A673 (cell line): ENCODE results near the gene USP21. TPM values are rescaled to one million over a fixed set of nuclear protein-coding genes. Genes with fewer than 3 reads are reported as not detected.

Experiments used
- BruUV-seq: library from RNA; stranded (reverse); fragments of 400-500 nt; replicated peaks from 2 replicates; lab custom pipeline; 2021; lab: Mats Ljungman, UMichigan
- CTCF ChIA-PET: fragments of 300-600 bp; sonication (Branson Sonifier 250); formaldehyde crosslinking; loops from one replicate; lab custom pipeline; 2022; ENCODE audit warnings: antibody characterized with exemption; lab: Charles Lee
- POLR2A ChIA-PET: fragments of 300-600 bp; sonication (Branson Sonifier 250); formaldehyde crosslinking; loops from one replicate; lab custom pipeline; 2022; ENCODE audit warnings: antibody characterized with exemption; ENCODE audit not compliant: low non-redundant PET; lab: Charles Lee
- DNase-seq: peaks from one replicate; pipeline ENCODE4 v3.0.0-alpha.2; 2015; ENCODE audit warnings: low spot score
- H3K27ac ChIP-seq: fragments of 200-600 bp; sonication (generic); 2 replicates; pipeline ENCODE4 v1.5.1; 2016; ENCODE audit warnings: mixed run types, low read depth, mild to moderate bottlenecking, mixed read lengths, antibody characterized with exemption, low read length; ENCODE audit not compliant: poor library complexity, severe bottlenecking
- H3K27me3 ChIP-seq: fragments of 200-600 bp; sonication (generic); replicated peaks from 2 replicates; pipeline ENCODE4 v1.6.1; 2017; ENCODE audit warnings: mixed run types, low read depth, mild to moderate bottlenecking, mixed read lengths, antibody characterized with exemption, low read length; ENCODE audit not compliant: insufficient read depth, poor library complexity
- H3K36me3 ChIP-seq: fragments of 200-600 bp; sonication (generic); 2 replicates; pipeline ENCODE4 v1.6.1; 2016; ENCODE audit warnings: mixed run types, mild to moderate bottlenecking, mixed read lengths, antibody characterized with exemption, low read length; ENCODE audit not compliant: insufficient read depth, poor library complexity, severe bottlenecking
- H3K4me1 ChIP-seq: fragments of 200-600 bp; sonication (generic); 2 replicates; pipeline ENCODE4 v1.6.1; 2017; ENCODE audit warnings: mixed run types, mild to moderate bottlenecking, mixed read lengths, antibody characterized with exemption, low read length; ENCODE audit not compliant: insufficient read depth, poor library complexity, severe bottlenecking
- H3K4me3 ChIP-seq: fragments of 200-600 bp; sonication (generic); 2 replicates; pipeline ENCODE4 v1.5.1; 2016; ENCODE audit warnings: low read depth, mixed run types, mild to moderate bottlenecking, mixed read lengths, low read length; ENCODE audit not compliant: poor library complexity, severe bottlenecking
- H3K9me3 ChIP-seq: fragments of 200-600 bp; sonication (generic); 2 replicates; pipeline ENCODE4 v1.6.1; 2016; ENCODE audit warnings: mixed run types, low read depth, mild to moderate bottlenecking, mixed read lengths, antibody characterized with exemption, low read length; ENCODE audit not compliant: poor library complexity, severe bottlenecking
- EZH2 ChIP-seq: fragments of 200-600 bp; sonication (generic); IDR thresholded peaks from 2 replicates; pipeline ENCODE4 v1.6.1; 2017; ENCODE audit warnings: borderline replicate concordance, low read depth, mild to moderate bottlenecking, mixed read lengths, antibody characterized with exemption, low read length; ENCODE audit not compliant: poor library complexity, severe bottlenecking
- intact Hi-C: fragments of 100-400 bp; cut with micrococcal nuclease; formaldehyde crosslinking; loops from one replicate; pipeline ENCODE4 v1.10.0; 2022; ENCODE audit not compliant: unreplicated experiment
- total RNA-seq: library from RNA; stranded (reverse); gene quantifications from 2 replicates; pipeline ENCODE4 v1.2.3, GENCODE V29; 2021
- TF ChIP-seq, protein P1 (sequence below): fragments of 300-800, 200-600 bp; sonication (generic); conservative IDR thresholded peaks from 2 replicates; pipeline ENCODE4 v1.5.1; 2017; ENCODE audit warnings: low read depth, mild to moderate bottlenecking, antibody characterized with exemption, low read length, moderate library complexity, mixed read lengths

Gene USP21
- total RNA-seq, 1 experiment from 2014 or later: 46.2 TPM

DNA sequence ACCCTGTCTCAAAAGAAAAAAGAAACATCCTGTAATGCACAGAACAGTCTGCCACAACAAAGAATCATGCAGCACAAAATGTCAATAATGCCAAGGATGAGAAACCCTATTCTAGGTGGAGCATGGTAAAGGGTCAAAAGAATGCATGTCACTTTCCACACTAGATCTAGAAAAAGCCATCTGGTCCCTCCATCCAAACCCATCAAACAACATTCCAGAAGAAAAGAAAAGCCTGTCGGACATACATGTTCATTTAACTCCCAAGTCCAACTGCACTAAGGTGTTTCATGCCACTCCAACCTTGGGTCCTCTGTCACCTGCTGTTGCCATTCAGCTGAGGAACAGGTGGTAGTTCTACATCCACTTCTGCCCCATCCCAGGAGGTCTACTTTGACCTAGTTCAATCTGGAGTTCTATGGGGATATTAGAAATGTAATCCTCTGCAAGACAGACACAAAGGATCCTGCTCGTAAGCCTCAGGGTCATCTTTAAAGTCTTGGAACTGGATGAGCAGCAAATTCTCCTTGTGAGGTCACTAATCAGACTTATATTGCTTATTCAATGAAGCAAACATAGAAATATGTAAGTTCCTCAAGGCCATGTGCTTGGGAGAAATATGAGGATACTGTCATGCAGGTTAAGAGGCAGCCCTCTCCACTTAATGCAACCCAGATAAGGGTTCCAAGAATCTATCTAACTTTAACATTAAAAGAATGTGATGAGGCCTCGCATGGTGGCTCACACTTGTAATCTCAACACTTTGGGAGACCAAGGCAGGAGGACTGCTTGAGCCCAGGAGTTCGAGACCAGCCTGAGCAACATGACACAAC is 30.5 kb upstream of the USP21 start:
- intact Hi-C loops: no loop called here
- ChIA-PET CTCF (no interaction called here), POLR2A (no interaction called here)
- Histone ChIP-seq H3K36me3 (peaks cover 53% of the 10 kb centered on the region), H3K4me3 (no peak overlapping the region), H3K9me3 (no peaks in the 10 kb centered on the region), H3K27ac (no peak overlapping the region), H3K4me1 (peaks cover 14% of the 10 kb centered on the region), H3K27me3 (no peaks in the 10 kb centered on the region)
- no peak for DNase-seq
- BruUV-seq: no TSS peak
- TF ChIP-seq, protein P1, sequence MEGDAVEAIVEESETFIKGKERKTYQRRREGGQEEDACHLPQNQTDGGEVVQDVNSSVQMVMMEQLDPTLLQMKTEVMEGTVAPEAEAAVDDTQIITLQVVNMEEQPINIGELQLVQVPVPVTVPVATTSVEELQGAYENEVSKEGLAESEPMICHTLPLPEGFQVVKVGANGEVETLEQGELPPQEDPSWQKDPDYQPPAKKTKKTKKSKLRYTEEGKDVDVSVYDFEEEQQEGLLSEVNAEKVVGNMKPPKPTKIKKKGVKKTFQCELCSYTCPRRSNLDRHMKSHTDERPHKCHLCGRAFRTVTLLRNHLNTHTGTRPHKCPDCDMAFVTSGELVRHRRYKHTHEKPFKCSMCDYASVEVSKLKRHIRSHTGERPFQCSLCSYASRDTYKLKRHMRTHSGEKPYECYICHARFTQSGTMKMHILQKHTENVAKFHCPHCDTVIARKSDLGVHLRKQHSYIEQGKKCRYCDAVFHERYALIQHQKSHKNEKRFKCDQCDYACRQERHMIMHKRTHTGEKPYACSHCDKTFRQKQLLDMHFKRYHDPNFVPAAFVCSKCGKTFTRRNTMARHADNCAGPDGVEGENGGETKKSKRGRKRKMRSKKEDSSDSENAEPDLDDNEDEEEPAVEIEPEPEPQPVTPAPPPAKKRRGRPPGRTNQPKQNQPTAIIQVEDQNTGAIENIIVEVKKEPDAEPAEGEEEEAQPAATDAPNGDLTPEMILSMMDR: no peak
- no peak for TF ChIP-seq EZH2

DNA sequence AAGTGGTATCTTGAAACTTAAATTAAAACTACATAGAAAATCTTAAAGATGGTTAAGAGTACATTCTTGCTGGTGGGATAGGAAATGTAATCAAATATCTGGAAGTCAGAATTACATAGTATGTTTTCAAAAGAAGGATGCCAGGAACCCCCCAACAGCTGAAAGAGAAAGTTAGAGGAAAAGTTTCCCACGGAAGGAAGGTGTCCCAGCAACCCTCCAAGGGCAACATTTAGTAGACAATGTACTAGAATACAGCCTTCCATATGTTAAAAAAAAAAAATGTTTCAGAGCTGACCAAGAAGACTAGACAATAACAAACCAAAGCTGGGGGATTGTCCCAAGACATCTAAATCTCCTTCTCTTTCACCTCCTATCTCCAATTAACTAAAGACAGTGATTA is 29.0 kb upstream of the USP21 start:
- Histone ChIP-seq H3K4me3 (no peak overlapping the region), H3K27me3 (no peaks in the 10 kb centered on the region), H3K9me3 (no peaks in the 10 kb centered on the region), H3K4me1 (peaks cover 15% of the 10 kb centered on the region), H3K27ac (no peak overlapping the region), H3K36me3 (peaks cover 45% of the 10 kb centered on the region)
- DNase-seq: no peak
- intact Hi-C loops: no loop called here
- no peak for TF ChIP-seq EZH2
- TF ChIP-seq, protein P1: no peak
- ChIA-PET CTCF (no interaction called here), POLR2A (no interaction called here)
- no TSS peak for BruUV-seq

DNA sequence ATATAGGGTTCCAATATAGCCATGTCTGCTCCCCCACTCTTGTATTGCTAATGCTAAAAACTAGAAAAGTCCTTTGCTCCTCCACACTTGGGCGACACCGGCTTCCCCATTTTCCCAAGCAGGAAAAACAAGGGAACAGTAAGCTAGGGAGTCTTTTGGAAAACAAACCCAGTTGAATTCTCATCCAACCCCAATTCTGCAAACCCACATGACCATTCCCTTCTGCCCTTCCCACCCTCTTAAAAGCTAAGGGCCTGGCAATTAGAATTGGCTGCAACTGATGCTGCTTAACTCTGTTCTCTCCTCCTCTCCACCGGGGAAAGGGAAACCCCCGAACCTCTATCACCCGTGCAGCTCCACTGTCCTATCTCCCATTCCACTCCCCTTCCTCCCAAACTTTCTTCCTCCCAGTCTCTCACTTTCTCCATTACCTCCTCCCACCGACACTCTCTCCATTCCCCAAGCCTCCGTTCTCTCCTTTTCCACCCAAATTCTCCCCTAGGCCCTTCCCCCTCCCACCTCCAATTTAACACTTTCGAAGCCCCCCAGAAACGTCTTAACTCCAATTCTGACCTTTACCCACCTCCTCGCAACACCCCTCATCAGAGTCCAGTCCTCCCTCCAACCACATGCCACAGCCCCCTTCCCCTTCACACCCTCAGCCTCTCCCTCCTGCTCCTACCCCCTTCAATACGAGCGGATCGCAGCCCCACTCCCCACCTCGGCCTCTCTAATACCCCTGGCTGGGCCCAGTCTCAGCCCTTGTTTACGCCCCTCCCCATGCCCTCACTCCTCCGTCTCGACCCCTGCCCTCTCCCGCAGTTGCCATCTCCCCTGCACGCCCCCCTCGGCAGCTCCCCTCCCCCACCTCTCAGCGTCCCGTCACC is 27.5 kb upstream of the USP21 start:
- DNase-seq: peak; percentile 15
- ChIA-PET CTCF (interaction anchor here (0.5 to 1.1 kb wide), 2 partner anchors 16 to 32 kb away, joined by 3 read pairs; no protein-coding TSS in a partner anchor), POLR2A (interaction anchor here (0.5 to 0.7 kb wide), 2 partner anchors 34 to 38 kb away, joined by 5 to 8 read pairs; partner anchors contain the start of gene PPOX)
- BruUV-seq: no TSS peak
- intact Hi-C loops: loop anchor here (2.0 kb wide), 2 partner anchors 21 to 87 kb away; partner anchors contain the start of genes UFC1 and USF1
- Histone ChIP-seq H3K36me3 (peaks cover 37% of the 10 kb centered on the region), H3K27ac (peak overlapping the region; percentile 97), H3K4me3 (peak overlapping the region; percentile 98), H3K27me3 (no peaks in the 10 kb centered on the region), H3K9me3 (no peaks in the 10 kb centered on the region), H3K4me1 (peaks cover 15% of the 10 kb centered on the region)
- TF ChIP-seq EZH2: no peak
- TF ChIP-seq, protein P1: no peak
